GM19043 (cell line): ENCODE results near the gene SASH3.

ENCODE experiments used
- ATAC-seq: cut with Tn5 transposase; IDR thresholded peaks from one replicate; pipeline ENCODE4 v1.9.1; 2021; ENCODE audit warnings: low read depth; ENCODE audit not compliant: unreplicated experiment

The SASH3 gene

GRCh38 chrX:129802863-129803262 lies 23.1 kb downstream of the SASH3 start:
- no peak for ATAC-seq

DNA sequence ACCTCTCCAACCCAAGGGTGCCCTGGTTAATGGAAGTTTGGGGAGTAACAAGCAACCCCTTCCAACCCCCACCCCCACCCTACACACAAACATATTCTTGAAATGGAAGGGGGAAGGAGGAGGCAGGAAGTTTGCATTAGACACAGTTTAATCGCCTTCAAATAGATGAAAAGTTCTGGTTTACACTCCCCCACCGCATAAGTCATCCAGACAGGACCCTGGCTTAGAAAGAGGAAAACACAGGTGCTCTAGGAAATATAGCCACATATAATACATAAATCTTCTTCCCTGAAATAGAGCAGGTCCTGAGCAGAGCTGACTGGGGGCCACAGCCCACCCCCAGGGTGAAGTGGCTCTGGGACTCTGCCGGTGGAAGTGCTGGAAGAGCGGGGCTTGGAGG lies 25.1 kb downstream of the SASH3 start:
- ATAC-seq, result no peak

DNA sequence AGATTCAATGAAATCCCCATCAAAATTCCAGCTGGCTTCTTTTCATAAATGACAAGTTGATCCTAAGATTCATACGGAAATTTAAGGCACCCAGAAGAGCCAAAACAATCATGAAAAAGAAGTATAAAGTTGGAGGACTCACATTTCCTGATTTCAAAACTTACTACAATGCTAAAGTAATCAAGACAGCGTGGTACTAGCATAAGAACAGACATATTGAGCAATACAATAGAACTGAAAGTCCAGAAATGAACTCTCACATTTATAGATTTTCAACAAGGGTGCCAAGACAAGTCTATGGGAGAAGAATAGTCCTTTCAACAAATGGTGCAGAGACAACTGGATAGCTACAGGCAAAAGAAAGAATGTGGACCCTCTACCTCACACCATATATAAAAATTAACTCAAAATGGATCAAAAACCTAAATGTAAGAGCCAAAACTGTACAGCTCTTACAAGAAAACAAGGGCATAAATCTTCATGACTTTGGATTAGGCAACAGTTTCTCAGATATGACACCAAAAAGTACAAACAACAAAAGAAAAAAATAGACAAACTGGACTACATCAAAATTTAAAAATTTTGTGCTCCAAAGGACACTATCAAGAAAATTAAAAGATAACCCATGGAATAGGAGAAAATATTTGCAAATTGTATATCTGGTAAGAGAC lies 28.5 kb downstream of the SASH3 start:
- ATAC-seq, result no peak

GRCh38 chrX:129808829-129809796 lies 29.4 kb downstream of the SASH3 start:
- ATAC-seq, result no peak

DNA sequence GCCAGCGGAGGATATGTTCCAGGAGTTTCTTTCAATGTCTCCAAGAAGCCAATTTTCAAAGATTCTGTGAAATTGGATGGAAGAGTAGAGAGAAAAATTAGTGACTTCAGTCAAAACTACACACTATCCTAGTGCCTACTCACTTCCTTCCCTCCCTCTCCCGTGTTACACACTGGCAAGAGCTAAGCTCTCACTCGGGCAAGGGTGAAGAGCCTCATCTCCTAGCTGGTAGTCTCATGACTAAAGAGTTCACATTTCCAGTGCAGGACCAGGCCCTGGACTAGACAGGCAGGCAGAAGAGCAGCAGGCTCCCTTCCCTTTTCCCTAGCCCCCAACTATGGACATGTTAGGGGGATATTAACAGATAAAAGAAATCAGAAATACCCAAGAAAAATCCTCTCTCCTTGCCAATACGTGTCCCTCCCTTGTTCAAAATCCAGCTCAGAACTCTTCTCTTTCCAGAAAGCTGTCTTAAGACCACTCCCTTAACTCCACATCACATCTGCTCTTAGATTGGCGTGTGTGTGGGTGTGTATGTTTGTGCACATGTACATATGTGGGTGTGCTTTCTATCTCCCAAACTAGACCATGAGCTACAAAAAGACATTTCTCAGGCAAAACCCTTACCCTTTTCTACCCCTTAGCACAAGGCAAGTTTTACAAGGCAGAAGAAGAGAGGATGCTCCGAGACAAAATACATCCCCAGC lies 34.1 kb downstream of the SASH3 start:
- no peak for ATAC-seq

GRCh38 chrX:129818123-129818522 lies 38.4 kb downstream of the SASH3 start:
- ATAC-seq, result no peak

GRCh38 chrX:129823115-129823514 lies 43.4 kb downstream of the SASH3 start:
- peak; percentile 64 for ATAC-seq

- peak; percentile 21 for ATAC-seq
Measured at GRCh38 chrX:129823522-129823921, 43.8 kb downstream of the SASH3 start.

DNA sequence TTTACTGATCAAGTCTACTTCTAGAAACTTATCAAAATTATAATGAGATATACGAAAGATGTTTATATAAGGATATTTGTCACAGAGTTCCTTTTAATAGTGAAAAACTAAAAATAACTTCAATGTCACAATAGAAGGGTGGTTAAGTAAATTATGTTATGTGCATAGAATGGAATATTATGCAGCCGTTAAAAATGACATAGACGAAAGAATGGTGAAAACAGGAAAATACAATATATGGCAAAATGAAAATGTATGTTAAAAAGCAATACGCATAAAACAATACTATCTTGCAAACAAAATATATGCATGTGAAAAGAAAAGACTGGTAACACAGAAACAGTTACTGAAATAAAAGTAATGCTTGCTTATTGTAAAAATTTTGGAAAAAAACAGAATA lies 44.9 kb downstream of the SASH3 start:
- ATAC-seq, result no peak

- no peak for ATAC-seq
Measured at GRCh38 chrX:129825746-129826505, 46.2 kb downstream of the SASH3 start.

DNA sequence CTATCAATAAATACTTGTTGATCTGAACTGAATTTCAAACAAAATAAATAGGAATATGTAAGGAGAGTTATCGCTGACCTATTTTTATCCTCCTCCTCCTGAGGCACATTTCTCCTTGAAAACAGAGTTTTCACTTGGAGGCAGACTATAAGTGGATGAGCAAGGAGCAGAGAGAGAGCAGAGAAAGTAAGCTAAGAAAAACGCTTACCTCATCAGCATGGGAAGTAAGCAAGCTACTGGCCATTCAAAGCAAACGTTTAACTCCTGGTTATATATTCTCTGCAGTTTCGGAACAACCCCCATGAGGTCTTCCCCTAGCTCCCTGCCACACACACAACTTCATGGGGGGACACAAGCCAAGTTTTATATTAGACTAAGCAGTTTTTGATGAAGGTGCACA lies 50.7 kb downstream of the SASH3 start:
- no peak for ATAC-seq

DNA sequence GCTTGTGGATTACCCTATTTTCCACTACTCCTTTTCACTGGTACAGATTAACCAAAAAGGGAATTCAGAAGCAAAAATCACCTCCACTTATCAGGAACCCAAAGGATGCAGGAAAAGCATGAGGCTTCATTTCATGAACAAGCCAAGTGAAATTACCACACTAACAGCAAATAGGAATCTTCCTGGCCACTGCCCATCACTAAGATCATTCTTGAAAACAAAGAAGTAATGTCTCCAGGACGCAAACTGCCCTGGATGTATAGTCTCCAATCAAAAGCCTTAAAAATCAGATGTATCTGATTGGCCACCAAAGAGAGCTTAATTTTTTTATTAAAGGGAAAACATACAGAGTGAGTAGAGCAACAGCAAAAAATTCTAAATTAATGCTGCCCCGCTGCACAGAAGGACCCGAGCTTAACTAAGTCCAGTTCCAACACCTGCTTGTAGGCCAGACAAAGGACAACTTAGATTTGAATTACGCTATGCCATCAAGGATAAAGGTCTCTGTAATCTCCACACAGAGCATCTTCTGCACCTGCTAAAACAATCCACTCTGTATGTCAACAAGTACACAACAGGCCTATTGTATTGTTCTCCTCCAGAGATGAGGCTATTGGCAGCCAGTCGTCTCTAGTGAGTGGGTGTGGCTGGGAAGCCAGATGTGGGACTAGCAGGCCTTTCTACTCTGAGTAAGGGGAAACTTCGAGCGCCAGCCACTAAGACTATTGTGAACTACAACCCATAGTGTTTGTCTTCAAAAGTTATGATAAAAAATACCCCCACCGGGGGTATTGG lies 51.5 kb downstream of the SASH3 start:
- no peak for ATAC-seq

DNA sequence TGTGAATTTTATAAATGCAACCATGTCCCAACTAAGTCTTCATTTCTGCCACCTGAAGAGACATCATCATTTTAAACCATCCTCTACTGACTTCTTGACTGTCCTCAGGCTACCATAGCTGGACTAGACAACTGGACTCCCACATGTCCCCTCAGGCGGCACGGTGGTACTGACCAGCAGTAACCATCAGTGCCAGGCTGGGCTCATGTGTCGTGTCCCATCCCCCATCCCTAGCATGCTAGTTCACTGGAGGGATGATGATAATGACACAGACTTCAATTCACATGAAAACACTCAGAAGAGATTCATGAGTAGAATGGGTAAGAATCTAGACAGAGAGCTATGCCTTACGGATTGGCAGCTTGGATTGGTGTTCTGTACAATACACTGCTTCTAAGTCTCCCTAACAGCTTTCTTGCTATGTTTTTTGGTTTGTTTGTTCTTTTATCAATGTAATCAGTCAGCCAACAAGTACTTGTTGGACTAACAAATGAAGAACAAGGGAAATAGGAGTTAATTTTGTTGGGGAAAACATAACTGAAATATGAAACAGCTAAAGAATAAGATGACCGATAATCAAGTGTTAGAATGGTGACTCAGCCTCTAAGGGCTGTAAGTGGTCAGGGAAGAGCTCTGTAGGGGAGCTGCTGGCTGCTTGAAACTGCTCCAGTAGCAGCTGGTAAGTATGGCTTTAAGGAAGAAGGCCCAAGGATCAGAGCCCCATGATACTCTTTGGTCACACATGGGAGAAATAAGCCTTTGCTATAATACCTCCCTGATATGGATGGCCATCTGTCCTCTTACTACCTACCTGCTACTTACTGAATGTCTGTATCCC lies 53.6 kb downstream of the SASH3 start:
- no peak for ATAC-seq

DNA sequence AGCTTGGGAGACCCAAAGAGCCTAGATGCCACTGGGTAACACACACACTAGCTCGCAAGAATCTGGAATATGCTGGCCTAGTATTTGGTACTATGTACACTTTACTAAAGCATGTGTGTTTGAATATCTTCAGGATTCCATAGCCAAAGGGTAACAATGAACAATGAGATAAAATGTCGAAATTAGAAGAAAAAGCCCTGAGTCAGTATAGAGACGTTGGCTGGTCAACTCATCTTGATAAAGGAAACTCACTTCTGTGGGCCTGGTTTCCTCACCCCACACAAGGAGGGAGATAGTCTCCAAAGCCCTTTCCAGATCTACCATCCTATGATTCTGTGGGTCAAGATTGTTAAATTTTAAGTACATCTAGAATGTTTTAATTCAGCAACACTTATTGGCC lies 57.1 kb downstream of the SASH3 start:
- no peak for ATAC-seq

- ATAC-seq, result no peak
Measured at GRCh38 chrX:129840344-129840743, 60.6 kb downstream of the SASH3 start.

GRCh38 chrX:129842510-129843208 lies 62.9 kb downstream of the SASH3 start:
- ATAC-seq, result no peak

DNA sequence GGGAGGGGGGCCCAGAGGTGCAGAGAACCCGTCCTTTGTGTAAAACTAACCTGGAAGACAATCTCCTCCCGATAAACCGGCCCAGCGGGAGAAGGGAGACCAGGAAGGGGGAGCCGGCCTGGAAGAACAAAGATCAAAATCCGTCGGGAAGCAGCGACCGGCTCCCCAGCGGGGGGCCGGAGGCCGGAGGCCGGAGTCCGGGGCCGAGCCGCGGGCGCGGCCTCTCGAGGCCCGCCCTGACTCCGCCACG lies 63.4 kb downstream of the SASH3 start:
- no peak for ATAC-seq

DNA sequence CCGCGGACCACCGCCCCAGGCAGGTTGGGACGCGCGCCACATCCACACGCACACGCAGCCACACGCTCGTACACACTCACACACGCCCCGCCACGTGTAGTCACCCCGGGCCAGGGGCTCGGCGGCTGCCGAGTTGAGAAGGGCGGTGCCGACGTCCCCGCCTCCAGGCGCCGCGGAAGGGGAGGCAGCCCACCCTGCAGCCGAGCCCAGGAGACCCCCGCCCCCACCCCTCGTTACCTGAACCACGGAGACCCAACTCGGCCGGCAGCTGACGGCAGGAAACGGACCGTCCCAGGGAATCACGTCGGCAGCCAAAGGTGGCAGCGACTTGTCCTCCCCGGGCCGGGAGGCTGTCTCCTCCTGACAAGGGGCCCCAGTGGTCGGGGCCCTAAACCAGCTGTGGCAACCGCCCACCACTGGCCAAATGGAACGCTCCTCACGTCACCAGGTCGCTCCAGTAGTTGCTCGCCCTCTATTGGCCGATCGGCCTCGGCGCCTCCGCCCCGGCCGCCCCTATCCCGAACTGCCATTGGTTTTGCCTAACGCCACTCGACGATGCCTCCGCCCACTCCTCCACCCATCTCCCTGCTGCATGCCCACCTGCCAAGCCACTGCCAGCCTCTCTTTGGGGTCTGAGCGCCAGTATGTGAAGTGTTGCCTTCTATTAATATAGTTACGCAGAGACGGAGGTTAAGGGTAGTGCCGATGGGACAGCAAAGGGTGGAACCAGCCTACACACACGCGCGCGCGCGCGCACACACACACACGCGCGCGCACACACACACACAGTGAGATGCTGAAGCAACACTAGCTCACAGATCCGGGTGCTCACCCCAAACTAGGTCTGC lies 63.9 kb downstream of the SASH3 start, which contains the start of gene ZDHHC9:
TSS of gene ZDHHC9 (minus strand) at position 428 of the 848 bp plus-strand sequence. CDS start 1,941 bp downstream, outside the sequence.
- ATAC-seq, result peak; percentile 99
